ENCODE results near the gene LSM5.

Gene LSM5

DNA sequence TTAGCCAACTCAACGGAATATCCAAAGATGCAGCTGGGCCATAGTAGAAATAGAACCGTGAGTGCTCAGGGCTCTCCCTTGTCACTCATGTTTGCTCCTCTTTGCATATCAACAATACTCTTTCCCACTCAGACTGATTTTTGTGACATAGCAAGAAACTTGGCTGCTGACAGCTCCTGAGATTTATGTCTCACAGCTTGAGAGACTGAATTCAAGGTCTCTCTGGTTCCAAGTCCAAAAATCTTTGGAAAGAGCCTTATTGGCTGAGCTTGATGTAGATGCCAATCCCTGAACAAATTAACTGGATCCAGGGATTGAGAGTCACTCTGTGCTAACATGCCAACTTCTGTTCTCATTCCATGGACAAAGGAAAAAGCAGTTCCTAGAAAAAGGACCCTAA lies 30.4 kb downstream of the LSM5 start:
- no peak for DNase-seq

DNA sequence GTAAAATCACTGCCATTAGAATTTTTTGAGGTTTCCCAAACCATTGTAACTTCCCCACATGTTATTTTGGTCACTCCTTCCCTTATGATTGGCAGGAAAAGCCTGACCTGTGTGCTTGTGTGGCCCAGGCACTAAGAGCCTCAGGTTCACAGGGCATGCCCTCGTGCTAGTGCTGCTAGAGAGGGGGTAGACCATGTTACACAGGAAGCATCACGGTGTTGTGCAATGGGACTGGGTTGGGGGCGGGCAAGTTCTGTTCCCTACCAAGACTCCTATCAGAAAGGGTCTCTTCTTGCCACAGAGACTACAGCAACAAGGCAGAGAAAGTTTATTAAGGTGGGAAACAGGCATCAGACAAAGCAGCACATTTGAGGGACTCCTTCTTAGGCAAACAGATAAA lies 32.2 kb downstream of the LSM5 start:
- DNase-seq = no peak

DNA sequence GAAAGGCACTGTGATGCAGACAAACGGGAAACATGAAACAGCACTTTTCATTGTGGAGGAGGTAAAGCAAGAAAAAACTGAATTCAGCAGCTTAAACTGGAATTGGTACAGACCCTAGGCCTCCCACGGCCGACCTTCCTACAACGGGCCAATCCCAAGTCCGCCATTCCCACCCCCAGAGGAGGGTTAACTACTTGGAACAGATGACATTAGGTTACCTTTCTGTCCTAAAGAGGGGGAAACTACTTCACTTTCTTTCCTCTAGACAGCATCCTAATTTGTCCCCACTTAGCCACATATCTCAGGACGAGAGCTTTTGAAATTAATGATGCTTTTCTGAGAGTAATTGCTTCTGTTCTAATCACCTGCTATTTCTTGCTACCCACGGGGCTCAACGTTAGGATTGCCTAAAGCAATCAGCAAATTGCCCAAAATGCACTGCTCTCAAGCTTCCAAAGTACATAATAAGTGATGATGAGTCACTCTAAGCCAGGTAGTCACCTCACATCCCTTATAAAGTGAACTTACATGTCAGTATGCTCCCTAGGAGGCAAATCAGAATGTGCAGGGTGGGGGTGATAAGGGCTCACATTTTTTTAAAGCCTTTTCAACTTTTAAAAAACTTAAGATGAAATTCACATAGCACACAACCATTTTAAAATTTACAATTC lies 36.7 kb downstream of the LSM5 start:
- DNase-seq = no peak

DNA sequence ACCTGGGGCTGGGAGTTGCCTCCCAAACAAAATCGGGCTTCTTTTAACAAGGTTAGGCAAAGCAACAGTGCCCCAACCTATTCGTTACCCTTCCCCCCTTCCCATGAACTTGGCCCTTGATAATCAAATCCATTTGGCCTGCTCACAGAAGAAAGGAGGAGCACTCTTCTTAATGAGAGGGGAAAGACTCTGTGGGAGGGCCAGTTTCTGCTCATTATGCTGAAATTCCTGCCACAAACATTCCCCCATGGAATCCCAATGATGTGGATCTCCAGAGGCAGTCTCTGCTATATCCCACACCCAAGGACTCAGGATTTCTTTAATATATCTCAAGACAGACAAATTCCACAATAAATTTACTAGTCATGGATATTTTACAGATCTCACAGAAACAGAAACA lies 43.0 kb downstream of the LSM5 start:
- DNase-seq = no peak

DNA sequence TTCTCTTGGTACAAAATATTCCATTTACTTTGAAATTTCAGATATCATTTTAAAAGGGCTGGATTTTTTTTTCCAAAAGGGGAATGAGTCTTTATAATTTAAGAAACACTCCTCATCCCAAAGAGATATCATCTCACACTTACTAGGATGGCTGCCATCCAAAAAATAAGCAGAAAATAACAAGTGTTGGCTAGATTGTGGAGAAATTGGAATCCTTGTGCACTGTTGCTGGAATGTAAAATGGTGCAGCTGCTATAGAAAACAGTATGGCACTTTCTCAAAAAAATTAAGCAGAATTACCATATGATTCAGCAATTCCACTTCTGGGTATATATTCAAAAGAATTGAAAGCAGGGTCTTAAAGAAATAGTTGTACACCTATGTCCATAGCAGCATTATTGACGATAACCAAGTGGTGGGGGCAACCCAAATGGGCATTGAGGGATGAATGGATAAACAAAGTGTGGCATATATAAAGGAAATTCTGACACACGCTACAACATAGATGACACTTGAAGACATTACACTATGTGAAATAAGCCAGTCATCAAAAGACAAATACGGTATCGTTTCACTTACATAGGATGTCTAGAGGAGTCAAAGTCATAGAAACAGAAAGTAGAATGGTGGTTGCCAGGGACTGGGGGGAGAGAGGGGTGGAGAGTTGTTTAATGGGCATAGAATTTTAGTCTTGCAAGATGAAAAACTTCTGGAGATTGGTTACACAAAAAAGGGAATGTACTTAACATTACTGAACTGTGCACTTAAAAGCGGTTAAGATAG lies 53.8 kb downstream of the LSM5 start:
- no peak for DNase-seq
